ENCODE results near the gene B3GNT5.
A peak's percentile ranks its signal among the peaks of the same experiment; 100 is the strongest.

The B3GNT5 gene

GRCh38 chr3:183233966-183234365, 19.1 kb upstream of the B3GNT5 start:
- DNase-seq = no peak

GRCh38 chr3:183239046-183239445, 14.0 kb upstream of the B3GNT5 start:
- DNase-seq = no peak

GRCh38 chr3:183242431-183242830, 10.6 kb upstream of the B3GNT5 start:
- DNase-seq = no peak

GRCh38 chr3:183244219-183244618, 8.8 kb upstream of the B3GNT5 start:
- DNase-seq = no peak

- no peak for DNase-seq
Measured at GRCh38 chr3:183244981-183245476, 8.0 kb upstream of the B3GNT5 start.

GRCh38 chr3:183247011-183247589, 6.0 kb upstream of the B3GNT5 start:
- no peak for DNase-seq

GRCh38 chr3:183249006-183249718, 3.9 kb upstream of the B3GNT5 start:
- DNase-seq = no peak

GRCh38 chr3:183252118-183252782, 803 bp upstream of the B3GNT5 start:
- DNase-seq = no peak

- DNase-seq = no peak
Measured at GRCh38 chr3:183253528-183254486, 754 bp downstream of the B3GNT5 start.

- no peak for DNase-seq
Measured at GRCh38 chr3:183254487-183255347, 1.7 kb downstream of the B3GNT5 start.

- DNase-seq = no peak
Measured at GRCh38 chr3:183255348-183255730, 2.3 kb downstream of the B3GNT5 start.

- no peak for DNase-seq
Measured at GRCh38 chr3:183259087-183259486, 6.0 kb downstream of the B3GNT5 start.

GRCh38 chr3:183259621-183260020, 6.6 kb downstream of the B3GNT5 start:
- DNase-seq = no peak

- DNase-seq = no peak
Measured at GRCh38 chr3:183260167-183260904, 7.3 kb downstream of the B3GNT5 start.

- no peak for DNase-seq
Measured at GRCh38 chr3:183261151-183261724, 8.2 kb downstream of the B3GNT5 start.

- no peak for DNase-seq
Measured at GRCh38 chr3:183262875-183263378, 9.9 kb downstream of the B3GNT5 start.

- no peak for DNase-seq
Measured at GRCh38 chr3:183264268-183264667, 11.2 kb downstream of the B3GNT5 start.

GRCh38 chr3:183265157-183265642, 12.1 kb downstream of the B3GNT5 start:
- peak; percentile 98 for DNase-seq

GRCh38 chr3:183265834-183266417, 12.9 kb downstream of the B3GNT5 start:
- peak; percentile 86 for DNase-seq

- no peak for DNase-seq
Measured at GRCh38 chr3:183266454-183266853, 13.4 kb downstream of the B3GNT5 start.
